HG03159 (cell line): ENCODE results near the gene SWSAP1.
"Not testable (repeated sequence)": the region's sequence is repeated elsewhere in the genome, so short reads cannot be mapped to it uniquely, and the experiment has no call there.

Experiments used
- ATAC-seq: cut with Tn5 transposase; IDR thresholded peaks from one replicate; pipeline ENCODE4 v1.9.1; 2021; ENCODE audit warnings: mild to moderate bottlenecking, moderate library complexity; ENCODE audit not compliant: unreplicated experiment

SWSAP1 gene

DNA sequence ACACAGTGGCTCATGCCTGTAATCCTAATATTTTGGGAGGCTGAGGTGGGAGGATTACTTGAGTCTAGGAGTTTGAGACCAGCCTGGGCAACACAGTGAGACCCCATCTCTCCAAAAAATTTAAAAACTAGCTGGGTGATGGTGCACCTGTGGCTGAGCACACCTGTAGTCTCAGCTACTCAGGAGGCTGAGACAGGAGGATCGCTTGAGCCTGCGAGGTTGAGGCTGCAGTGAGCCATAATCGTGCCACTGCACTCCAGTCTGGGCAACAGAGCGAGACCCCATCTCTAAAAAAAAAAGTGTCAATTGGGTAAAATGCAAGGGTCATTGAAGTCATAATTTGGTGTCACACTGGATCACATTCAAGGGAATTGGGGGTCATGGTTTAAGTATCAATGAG, 20.4 kb upstream of the SWSAP1 start:
- ATAC-seq, result not testable (repeated sequence)

DNA sequence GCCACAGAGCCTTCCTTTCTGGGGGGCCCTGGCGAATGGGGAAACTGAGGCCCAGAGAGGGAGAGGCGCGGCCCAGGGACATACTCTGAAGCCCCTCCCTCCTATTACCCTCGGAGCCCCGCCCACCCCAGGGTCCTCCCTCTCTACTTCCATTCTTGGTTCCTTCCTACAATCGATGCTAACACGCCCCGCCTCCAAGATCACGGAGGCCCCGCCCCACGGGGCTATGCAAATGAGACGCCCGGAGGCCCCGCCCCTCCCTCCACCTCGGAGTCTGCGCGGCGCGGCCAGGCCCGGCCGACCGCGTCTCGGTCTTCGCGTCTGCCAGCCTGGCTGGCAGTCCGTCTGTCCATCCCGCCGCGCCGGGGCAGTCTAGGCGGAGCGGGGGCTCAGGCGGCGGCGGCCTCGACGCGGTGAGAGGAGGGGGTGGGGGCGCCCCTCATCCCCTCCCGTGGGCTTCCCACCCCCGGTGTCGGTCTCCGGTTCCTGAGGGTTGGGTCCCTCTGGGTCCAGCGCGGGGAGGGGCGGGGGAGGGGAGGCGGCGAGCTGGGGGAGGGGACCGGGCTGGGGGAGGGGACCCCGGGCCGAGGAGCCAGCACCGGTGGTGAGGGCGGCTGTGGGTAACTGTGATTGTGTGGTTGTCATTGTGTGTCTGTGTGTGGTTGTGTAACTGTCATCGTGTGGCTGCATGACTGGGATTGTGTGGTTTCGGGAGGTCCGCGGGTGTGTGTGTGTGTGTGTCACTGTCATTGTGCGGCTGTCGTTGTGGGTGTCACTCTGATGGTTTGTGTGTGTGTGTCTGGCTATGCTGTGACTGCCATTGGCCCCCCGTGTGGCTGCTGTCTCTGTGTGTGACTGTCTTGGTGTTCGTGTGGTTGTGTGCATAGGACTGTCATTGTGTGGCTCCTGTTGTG, 19.0 kb upstream of the SWSAP1 start, which contains the start of gene PLPPR2:
Gene PLPPR2 (plus strand): TSS at position 273 of the 914 bp plus-strand sequence. CDS start 2,242 bp downstream, outside the sequence.
- ATAC-seq, result no peak

DNA sequence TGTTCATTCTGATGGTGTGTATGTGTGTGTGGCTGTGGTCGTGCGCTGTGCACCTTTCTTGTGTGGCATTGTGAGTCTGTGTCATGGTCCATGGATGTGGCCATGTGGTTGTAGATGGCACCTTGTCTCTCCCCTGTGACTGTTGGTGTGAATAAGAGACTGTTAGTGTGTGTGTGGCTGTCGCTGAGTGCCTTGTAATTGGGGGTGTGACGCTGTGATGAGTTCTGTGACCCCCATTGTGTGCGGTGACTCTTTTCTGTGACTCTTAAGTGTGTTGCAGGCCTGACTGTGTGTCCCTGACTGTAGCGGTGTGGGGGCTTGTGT, 18.4 kb upstream of the SWSAP1 start:
- no peak for ATAC-seq

DNA sequence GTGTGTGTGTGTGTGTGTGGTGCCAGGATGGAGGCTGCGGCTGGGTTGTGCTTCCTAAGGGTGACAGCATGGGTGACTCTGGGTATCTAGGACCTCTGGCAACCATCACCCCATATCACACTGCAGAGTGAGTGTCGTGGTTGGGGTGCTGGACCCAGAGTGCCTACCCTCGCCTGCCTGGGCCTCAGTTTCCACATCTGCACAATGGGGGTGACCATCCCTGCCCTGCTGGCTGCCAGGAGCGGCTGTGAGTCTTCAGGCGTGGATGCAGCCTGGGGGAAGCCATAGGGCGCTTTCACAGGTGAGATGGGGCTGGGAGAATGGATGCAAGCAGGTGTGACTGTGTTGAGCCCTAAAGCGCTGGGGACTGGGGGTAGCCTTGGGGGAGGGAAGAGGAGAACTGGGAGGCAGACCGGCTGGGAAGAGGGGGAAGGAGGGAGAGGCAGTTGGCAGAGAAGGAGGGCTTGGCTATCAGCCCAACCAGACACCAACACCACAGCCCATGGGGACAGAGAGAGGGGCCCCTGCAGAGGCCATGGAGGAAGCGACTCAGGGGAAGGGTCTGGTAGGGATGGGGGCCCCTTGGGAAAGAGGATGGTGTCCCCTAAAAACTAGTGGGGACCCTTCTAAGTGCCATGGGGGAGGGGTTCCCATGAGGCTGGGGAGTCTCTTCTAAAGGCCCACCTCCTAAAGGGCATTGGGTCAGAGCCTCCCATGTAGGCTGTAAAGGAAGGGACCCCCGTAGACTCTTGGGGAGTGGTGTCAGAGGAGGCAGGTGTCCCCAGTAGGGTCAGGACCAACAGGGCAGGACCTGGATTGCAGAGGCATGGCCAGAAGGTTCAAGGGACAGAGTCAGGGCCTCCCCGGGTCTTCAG, 17.6 kb upstream of the SWSAP1 start:
- no peak for ATAC-seq

DNA sequence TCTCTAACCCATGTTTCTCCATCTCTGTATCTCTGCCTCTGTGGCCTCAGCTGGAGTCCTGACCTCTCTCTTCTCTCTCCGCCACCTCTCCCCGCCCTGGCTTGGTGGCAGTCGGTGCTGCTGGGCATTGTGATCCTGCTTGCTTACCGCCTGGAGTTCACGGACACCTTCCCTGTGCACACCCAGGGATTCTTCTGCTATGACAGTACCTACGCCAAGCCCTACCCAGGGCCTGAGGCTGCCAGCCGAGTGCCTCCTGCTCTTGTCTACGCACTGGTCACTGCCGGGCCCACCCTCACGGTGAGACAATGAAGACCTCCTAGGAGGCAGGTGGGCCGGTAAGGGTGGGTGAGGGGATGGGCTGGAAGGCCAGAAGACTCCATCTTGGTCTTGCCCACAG, 15.0 kb upstream of the SWSAP1 start:
- no peak for ATAC-seq

DNA sequence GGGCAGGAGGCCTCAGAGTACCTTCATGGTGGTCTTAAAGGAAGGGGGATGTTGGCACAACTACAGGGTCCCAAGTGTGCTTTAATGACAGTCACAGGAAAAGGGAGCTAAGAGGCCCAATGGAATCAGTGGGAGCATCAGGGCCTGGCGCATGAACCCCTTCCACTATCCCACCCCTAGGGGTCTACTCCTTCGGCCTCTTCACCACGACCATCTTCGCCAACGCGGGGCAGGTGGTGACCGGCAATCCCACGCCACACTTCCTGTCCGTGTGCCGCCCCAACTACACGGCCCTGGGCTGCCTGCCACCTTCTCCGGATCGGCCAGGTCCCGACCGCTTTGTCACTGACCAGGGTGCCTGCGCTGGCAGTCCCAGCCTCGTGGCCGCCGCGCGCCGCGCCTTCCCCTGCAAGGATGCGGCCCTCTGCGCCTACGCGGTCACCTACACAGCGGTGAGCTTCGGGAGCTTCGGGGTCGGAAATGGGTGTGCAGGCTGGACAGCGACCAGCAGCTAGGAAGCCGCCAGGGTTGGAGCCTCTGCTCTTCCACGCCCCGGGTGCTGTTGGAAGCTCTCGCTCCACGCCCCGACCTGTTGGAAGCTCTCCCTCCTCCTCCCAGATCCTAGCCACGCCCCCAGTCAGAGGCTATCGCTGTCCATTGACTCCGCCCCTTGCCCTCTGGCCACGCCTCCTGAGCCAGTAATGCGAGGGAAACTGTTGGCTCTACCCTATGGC, 13.3 kb upstream of the SWSAP1 start:
- ATAC-seq, result no peak

DNA sequence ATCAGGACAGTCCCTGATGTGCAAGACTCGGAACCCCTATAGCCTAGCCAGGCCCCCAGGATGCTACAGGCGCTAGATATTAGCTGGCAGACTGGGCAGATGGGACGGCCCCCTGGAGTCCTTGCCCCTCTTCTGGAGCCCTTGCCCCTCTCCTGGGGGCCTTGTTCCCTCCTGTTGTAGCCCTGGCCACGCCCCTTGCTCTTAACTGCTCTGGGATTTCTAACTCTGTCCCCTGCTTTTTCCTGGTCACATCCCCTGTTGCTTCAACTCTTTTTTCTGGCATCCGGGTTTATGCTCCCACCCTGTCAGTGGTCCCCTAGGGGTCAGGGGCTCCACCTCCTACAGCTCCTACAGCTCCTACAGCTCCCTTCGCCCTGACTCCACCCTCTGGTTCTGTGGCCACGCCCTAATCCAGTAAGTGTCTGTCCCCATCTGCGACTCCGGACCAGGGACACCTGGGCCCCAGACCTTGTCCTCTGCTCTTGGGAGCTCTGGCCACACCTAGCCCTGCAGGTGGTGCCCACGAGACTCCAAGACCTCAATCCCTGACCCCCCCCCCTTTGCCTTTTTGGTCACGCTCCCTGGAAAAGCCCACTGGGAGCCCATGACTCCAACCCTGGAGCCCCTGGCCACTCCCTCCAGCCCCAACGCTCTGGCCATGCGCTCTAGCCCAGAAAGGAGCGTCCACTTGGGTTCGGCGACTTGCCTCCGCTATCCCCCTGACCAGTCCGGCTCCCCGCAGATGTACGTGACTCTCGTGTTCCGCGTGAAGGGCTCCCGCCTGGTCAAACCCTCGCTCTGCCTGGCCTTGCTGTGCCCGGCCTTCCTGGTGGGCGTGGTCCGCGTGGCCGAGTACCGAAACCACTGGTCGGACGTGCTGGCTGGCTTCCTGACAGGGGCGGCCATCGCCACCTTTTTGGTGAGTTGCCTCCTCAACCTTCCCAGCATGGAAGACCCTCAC, 12.4 kb upstream of the SWSAP1 start:
- ATAC-seq, result no peak

DNA sequence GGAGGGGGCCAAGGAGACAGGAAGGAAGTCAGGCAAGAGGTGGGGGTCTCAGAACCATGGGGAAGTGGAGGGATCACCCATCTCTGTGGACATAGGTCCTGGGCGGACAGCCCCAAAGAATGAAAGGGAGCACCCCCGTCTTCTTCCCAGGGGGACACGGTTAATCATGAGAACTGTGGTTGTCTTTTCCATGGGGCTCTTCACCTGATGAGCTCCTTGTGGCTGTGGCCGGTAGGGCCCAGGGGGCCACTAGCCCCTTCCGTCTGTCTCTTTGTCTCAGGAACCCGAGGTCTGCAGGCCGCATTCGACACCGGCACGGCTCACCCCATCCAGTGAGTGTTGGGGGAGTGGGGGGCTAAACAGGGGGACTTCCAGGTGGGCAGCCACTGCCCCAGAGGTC, 10.6 kb upstream of the SWSAP1 start:
- no peak for ATAC-seq

DNA sequence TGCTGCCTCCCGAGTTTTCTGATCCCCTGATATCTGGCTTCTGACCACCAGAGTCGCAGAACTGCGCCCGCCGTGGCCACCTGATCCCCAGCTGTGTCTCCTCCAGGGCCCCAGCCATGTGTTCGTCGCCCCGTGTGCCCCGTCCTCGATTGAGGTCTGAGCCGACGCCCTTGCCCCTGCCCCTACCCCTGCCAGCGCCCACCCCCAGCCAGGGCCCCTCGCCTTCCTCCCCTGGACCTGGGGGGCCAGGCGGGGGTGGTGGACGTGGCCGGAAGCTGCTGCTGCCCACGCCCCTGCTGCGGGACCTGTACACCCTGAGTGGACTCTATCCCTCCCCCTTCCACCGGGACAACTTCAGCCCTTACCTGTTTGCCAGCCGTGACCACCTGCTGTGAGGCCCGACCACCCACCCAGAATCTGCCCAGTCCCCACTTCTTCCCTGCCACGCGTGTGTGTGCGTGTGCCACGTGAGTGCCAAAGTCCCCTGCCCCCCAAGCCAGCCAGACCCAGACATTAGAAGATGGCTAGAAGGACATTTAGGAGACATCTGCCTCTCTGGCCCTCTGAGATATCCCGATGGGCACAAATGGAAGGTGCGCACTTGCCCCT, 10.1 kb upstream of the SWSAP1 start:
- no peak for ATAC-seq

DNA sequence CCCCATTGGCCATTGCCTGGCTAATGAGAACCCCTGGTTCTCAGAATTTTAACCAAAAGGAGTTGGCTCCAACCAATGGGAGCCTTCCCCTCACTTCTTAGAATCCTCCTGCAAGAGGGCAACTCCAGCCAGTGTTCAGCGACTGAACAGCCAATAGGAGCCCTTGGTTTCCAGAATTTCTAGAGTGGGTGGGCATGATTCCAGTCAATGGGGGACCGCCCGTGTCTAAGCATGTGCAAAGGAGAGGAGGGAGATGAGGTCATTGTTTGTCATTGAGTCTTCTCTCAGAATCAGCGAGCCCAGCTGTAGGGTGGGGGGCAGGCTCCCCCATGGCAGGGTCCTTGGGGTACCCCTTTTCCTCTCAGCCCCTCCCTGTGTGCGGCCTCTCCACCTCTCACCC, 9.5 kb upstream of the SWSAP1 start:
- no peak for ATAC-seq

DNA sequence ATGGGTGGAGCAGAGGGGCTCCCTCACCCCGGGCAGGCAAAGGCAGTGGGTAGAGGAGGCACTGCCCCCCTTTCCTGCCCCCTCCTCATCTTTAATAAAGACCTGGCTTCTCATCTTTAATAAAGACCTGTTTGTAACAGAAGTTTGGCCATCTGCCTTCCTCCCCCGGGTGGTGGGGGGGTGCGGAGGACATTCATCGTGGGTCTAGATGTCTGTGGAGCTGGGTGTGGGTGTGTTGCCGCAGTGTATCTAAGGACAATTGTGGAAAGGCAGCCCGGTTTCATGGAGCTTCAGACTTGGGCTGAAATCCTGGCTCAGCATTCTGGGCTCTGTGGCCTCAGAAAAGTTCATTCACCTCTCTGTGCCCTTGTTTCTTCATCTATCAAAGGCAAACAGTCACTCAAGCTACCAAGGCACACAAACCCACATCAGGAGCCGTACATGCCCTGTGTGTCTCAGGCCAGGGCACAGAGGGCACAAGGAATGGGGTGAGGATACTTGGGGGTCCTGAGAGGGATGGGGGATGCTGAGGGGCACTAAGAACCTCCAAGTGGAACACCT, 8.8 kb upstream of the SWSAP1 start:
- no peak for ATAC-seq

DNA sequence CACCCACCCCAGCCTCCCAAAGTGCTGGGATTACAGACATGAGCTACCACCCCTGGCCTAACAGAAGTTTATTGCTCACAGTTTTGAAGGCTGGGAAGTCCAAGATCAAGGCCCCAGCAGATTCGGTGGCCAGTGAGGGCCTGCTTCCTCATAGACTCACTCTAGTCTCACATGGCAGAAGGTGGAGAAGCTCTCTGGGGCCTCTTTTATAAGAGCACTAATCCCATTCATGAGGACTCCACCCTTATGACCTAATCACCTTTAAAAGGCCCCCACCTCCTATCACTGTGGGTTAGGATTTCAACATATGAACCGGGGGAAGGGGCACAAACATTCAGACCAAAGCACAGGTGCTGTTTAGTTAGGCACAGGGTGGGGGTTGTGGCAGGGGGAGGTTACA, 6.9 kb upstream of the SWSAP1 start:
- no peak for ATAC-seq

DNA sequence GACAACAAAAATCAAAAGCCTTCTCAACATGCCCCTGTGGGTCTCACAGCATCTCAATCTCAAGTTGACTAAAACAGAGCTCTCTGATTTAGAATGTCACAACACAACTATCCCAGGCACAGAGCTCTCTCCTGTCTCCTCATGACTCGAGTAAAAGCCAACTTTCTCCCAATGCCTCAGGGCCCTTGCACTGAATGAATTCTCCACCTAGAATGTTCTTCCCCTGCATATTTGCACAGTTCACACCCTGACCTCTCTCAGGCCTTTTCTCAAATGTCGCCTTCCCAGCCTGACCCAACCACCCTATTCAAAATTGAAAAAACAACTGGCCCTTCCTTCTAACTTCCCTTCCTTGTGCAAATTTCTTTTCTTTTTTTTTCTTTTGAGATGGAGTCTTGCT, 3.7 kb upstream of the SWSAP1 start:
- no peak for ATAC-seq

DNA sequence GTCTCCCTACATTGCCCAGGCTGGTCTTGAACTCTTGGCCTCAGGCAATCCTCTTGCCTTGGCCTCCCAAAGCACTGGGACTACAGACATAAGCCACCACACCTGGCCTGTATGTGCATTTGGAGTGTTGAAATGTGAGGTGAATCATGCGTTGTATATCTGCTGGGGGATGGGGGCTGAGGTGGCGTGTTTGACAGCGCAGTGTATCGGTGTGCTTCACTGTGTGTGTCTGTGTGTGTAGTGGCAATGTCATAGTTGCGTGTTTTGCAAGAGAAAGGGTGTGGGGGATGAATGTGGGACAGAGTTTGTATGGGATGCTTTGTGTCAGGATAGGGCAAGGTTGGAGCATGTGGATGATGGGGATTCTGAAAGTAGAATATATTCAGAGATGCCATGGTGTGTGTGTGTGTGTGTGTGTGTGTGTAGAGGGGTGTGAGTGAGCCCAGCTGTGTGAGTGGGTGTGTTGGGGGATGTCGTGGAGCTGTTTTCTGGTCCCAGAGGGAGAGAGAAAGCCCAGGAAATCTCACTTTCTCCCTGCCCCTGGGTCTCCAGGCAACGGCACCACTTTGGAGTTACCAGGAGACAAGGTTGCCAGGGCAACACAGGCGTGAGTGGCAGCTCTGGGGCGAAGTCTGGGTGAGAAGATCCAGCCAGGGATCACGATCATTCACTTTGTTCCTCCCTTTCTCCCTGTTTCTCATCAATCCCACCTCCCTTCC, 1.1 kb upstream of the SWSAP1 start:
- no peak for ATAC-seq

DNA sequence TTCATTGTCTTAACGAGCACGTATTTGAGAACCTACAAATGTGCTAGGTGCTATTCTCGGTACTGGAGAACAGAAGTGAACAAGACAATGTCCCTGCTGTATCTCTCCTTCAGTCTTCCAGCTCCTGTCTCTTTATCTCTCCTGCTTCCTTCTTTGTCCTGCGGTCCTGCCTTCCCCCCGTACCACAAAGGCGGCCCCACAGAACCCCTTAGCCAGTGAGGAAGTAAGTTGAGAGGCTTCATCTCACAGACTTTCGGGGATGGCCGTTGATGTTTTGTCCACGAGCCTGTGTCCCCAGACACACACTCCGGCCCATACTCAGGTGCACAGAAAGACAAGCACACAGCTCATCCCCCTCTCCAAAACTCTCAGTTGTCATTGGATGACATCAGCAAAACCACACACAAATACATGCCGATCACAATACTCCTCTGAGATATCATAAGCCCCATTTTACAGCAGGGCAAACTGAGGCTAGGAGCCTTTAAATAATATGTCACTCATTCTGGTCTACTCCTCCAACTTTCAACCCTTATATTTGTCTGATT, 507 bp upstream of the SWSAP1 start:
- ATAC-seq, result no peak

DNA sequence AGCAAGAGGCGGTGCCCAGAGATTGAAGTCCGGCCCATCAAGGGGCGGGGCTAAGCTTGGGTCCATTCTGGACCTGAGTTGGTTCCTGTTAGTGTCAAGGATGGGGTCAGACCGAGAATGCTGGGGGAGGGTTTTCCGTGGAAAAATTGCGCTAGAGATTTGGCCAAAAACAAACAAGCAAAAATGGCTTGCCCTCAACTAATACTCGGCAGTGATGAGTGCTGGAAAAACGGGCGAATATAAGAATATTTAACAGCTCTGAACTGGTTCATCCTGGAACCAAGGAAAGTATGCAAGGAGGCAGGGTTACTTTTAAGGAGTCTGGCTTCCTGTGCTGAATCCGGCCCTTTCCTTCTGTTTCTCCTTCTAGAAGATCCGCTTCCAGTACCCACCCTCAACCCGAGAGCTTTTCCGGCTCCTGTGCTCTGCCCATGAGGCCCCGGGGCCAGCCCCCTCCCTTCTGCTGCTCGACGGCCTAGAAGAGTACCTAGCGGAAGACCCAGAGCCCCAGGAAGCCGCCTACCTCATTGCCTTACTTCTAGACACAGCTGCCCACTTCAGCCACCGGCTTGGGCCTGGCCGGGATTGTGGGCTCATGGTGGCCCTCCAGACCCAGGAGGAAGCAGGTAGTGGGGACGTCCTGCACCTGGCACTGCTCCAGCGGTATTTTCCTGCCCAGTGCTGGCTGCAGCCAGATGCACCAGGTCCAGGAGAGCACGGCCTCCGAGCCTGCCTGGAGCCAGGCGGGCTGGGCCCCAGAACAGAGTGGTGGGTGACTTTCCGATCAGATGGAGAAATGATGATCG, 880 bp downstream of the SWSAP1 start:
- ATAC-seq, result no peak

DNA sequence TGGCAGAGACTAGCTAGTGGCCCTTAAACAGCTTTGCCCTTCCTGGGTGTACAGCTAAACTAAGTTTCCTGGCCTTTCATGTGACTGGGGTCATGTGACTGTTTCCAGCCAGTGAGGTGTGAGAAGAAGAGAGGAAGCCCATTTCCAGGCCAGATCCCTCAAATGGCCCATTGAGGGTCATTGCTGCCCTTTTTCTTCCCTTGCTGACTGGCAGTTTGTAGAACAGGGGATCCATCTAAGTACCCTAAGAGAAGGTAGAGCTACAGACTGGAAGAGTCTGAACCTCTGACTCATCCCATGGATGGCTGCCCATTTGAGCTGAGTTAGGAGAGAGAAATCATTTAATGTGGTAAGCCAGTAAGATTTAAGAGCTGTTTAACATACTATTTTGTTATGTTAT, 2.8 kb downstream of the SWSAP1 start:
- no peak for ATAC-seq

DNA sequence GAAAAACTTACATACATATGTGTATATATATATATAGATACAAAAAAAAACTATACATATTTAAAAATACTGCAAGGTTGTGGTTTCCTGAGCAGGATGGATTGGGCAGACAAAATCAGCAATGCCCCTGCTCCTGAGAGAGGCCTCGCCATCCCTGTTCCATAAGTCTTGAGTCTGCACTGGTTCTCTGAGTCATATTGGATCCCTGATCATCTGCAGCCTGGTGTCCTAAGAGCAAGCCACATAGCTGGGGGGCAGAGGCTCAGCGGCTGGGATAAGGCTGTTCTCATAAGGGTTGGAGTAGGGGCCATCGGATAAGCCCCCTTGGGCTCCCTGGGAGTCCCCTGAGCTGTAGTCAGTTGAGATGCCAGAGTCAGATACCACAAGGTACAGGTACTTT, 3.3 kb downstream of the SWSAP1 start:
- ATAC-seq, result no peak
